NT2/D1 (cell line): ENCODE measurements around the gene ENTPD7.

ENCODE experiments used
- SUZ12 ChIP-seq: IDR thresholded peaks from 2 replicates; pipeline ENCODE4 v1.6.1; 2011; ENCODE audit not compliant: insufficient read length, insufficient read depth; ENCODE audit errors: extremely low read depth
- YY1 ChIP-seq: IDR thresholded peaks from 2 replicates; pipeline ENCODE4 v1.6.1; 2011; ENCODE audit not compliant: insufficient read length, insufficient read depth
- ZNF274 ChIP-seq: IDR thresholded peaks from 2 replicates; pipeline ENCODE4 v1.6.1; 2011; ENCODE audit warnings: mild to moderate bottlenecking, low read depth, low read length

GRCh38 chr10:99685597-99685967 is 26.3 kb downstream of the ENTPD7 start:
- TF ChIP-seq ZNF274 (no peak), SUZ12 (no peak), YY1 (no peak)
